NCI-H2029 treated with DMSO at 0.1 percent for 48 hours (cell line): Measurements from ENCODE around the gene CELA1.
"Not testable (repeated sequence)": the region's sequence is repeated elsewhere in the genome, so short reads cannot be mapped to it uniquely, and the experiment has no call there.

Source experiments
- DNase-seq: peaks from one replicate; lab custom pipeline; 2025; lab: John Stamatoyannopoulos, UW

The CELA1 gene

DNA sequence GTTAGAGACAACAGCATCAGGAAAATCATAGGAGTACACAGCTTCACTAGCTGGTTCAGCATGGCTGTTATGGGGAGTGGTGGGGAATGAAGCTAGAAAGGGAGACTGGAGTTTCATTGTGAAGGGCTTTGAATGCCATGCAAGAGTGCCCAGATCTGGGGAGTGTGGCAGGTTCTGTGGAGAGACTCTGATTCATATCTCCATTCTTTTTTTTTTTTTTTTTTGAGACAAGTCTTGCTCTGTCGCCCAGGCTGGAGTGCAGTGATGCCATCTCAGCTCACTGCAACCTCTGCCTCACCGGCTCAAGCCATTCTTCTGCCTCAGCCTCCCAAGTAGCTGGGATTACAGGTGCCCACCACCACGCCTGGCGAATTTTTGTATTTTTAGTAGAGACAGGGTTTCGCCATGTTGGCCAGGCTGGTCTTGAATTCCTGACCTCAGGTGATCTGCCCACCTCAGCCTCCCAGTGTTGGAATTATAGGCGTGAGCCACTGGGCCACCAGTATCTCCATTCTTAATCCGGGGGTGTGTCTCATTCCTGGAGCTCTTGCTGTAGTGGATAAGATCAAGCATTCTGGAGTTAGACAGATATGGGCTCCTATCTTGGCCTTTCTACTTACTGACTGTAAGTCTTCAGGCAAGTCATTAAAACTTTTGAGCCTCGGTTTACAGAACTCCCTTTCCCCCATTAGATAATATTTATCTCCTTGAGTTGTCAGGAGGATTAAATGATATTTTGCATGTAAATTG lies 28.2 kb downstream of the CELA1 start:
- DNase-seq: not testable (repeated sequence)

DNA sequence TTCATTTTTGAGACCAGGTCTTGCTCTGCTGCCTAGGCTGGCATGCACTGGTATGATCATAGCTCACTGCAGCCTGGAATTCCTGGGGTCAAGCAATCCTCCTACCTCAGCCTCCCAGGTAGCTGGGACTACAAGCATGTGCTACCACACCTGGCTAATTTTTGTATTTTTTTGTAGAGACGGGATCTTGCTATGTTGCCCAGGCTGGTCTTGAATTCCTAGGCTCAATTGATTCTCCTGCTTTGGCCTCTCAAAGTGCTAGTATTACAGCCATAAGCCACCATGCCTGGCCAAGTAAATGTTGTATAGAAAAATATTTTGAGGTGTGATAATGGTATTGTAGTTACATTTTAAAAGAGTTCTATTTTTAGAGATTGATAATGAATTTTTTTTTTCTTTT lies 35.1 kb downstream of the CELA1 start:
- no peak for DNase-seq

DNA sequence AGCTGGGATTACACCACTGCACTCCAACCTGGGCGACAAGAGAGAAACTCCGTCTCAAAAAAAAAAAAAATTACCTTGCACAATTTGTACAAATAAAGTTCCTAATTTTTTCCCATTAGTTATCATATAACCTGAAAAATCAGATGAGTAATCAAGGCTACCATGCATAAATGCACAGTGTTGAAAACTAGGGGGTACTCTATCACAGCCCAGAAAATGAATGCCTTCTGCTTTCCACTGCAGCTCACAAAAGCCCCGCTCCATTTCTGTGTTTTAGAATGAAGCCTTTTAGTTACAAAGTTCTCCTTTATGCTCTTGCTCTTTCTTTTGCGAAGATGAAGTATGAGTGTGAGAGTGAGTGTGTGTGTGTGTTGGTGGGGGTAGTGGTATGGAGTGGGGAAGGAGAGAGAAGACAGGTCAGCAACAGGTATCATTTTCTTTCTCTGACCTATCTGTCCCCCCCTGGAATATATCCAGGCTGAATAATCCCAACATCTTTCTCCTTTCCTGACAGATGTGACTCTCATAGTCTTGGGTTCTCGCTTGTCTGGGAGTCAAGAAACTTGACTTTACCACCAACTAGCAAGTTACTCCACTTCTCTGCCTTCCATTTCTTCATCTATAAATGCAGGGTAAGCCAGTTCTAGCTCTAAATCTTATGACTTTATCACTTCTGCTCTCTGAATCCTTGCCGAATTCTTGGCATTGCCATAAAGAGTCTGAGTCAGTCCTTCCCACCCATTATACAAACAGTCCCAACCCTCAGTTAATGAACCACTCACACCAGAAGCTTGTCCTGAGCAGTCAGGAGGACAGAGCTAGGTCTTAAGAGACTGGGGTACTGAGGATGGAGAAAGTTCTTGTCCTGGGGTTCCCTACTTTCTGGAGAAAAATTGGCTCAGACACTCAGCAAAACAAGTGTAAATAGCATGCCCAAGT lies 38.6 kb downstream of the CELA1 start:
- DNase-seq: no peak

DNA sequence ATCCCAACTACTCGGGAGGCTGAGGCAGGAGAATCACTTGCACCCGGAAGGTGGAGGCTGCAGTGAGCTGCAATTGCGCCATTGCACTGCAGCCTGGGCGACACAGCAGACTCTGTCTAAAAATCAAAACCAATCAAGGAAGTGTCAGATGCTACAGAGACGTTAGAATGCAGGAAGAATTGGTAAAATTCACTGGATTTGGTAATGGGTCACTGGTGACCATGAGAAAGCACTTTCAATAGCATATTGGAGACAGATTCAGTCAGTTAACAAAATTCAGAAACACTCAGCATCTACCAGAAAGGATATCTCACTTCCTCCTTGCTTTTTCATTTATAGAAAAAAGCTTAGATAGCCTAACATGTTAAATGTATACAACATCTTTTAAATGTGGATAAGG lies 40.0 kb downstream of the CELA1 start:
- no peak for DNase-seq

DNA sequence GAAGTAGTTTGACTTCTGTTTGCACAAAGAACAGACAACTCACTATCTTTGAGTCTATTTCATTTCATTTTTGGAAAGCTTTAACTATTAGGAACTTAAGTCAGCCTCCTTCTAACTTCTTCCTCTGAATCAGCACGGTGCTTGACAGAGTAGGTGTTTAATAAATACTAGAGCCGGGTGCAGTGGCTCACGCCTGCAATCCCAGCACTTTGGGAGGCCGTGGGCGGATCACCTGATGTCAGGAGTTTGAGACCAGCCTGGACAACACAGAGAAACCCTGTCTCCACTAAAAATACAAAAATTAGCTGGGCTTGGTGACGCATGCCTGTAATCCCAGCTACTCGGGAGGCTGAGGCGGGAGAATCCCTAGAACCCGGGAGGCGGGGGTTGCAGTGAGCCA lies 45.7 kb downstream of the CELA1 start:
- not testable (repeated sequence) for DNase-seq

DNA sequence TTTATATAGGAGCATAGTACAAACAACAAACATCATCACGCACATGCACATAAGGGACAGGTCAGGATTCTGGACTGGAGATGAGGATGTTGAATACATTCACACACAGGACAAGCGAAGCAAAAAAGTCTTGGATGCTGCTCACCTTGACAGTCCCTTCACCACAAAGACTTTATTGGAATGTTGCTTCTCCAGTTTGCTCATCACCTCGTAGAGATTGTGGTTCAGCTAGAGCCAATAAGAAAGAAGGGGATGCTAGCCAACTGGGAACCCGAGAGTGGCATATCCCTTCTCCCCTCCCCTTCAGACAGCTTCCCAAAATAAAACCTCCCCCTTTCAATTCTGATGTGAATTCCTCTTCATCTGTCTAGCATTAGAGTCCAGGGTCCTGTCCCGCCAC lies 50.8 kb downstream of the CELA1 start:
- DNase-seq: no peak

DNA sequence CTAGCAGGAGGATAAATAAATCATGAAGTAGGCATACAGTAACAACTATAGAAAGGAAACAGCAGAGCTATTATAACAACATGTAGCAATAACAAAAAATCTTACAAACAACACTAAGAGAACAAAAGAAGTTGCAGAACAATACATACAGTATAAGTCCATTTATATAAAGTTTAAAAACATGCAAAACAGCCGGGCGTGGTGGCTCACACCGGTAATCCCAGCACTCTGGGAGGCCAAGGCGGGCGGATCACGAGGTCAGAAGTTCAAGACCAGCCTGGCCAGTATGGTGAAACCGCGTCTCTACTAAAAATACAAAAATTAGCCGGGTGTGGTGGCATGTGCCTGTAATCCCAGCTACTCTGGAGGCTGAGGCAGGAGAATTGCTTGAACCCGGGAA lies 52.4 kb downstream of the CELA1 start:
- DNase-seq: not testable (repeated sequence)

DNA sequence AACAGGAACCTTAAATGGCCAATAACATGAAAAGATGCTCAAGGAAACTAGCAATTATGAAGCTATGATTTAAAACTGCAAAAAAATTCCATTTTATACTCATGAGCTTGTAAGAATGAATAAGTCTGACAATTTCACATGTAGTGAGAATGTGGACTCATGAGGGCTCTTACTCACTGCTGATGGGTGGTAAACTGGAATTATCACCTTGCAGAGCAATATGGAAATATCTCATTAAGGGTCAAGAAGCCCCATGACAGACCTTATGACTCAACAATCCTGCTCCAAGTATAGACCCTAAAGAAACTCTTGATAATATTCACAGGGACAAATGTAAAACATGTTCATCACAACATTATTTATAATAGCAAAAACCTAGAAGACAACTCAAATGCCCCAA lies 52.8 kb downstream of the CELA1 start:
- DNase-seq: no peak

DNA sequence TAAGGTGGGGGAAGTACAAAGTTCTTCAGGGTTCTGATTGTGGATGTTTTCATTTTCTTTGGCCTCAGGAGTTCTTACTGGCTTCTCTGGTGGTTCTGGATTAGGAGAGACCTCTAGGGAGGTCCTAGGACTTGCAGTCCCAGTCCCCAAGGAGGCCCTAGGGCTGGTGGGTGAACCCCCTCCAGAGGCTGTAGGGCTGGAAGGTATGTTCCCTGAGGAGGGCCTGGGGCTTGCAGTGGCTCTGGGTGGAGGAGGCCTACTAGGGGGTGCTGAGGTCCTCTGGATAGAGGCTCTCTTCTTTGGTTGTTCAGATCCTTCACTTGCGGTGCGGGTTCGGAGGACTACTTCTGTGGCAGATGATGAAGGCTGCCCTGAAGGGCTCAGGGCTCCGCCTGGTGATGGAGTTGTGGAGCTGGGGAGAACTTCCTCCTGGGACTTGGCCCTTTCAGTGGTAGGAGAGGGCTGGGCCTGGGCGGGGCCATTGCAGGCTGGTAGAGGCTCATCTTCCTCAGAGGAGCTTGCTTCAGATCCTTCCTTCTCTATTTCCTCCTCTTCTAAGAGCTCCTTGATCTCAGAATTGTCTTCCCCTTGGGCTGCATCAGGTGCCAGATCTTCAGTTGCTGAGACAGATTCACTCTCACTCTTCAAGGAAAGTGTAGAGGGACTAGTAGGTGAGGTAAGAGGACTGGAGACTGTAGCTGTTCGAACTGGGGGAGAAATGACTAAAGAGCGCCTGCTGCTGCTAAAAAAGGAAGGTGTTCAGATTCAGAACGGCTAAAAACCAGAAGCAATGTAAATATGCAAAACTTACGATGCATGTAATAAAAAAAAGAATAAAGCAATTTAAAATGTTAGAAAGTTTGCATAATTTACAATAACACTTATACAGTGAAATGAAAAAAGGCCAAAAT lies 54.6 kb downstream of the CELA1 start:
- DNase-seq: not testable (repeated sequence)

DNA sequence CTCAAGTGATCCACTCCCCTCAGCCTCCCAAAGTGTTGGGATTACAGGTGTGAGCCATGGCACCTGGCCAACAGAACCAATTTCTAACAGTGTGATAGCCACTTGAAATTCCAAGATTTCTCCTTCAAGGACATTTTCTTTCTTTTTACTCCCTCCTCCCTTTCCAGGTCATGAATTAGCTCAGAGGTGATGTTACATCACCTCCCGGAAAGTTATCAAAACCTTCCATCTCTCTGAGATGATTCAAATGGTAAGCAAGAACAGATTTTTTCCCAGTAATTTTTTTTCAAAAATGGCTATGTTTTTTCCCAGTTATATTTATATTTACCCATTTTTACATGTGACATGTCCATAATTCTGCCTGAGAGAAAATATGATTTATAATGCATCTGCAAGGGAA lies 60.6 kb downstream of the CELA1 start:
- DNase-seq: no peak

DNA sequence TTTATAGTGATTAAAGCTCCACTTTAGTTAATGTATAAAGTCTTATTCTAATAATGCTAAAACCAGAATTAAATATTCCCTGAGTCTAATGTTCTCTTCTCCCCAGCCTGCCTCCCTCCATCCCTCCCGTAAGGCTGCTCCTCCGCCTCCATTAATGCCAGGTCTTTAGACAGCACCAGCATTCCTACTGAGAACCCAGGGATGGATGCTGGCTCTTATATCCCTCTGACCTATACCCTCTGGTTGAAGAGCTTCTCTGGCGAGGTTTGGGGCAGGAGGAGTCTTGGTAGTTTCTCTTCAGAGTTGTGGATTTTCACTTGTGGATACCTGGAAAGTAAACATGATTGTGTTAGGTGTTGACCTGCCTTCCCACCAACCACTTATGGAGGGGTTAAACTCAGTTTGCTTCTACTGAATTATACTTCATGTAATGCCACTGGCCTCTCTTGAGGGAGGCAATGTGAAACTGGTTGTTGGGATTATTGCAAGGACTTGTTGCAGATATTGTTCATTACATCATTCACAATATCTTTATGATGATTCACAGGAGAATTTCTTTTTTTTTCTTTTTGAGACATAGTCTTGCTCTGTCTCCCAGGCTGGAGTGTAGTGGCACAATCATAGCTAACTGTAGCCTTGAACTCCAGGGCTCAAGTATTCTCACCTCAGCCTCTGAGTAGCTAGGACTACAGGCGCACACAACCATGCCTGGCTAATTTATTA lies 65.1 kb downstream of the CELA1 start:
- DNase-seq: no peak
